SK-N-SH (cell line): ENCODE results near the gene CHST10. TPM values are rescaled to one million over a fixed set of nuclear protein-coding genes. Genes with fewer than 3 reads are reported as not detected.

ENCODE experiments used
- CTCF ChIA-PET: fragments of 300-600, 350-600 bp; formaldehyde crosslinking; extraction: SDS; loops from one replicate; lab custom pipeline; 2021; lab: Yijun Ruan, JAX
- POLR2A ChIA-PET: fragments of 350-600 bp; sonication (Branson Sonifier 250); formaldehyde crosslinking; extraction: SDS; loops from one replicate; lab custom pipeline; 2020; ENCODE audit warnings: antibody characterized with exemption, inconsistent platforms; lab: Yijun Ruan, JAX
- DNase-seq: peaks from one replicate; pipeline ENCODE4 v3.0.0; 2012
- H2AFZ ChIP-seq: fragments of 200-600 bp; sonication (generic); 2 replicates; pipeline ENCODE4 v1.8.1; 2016; ENCODE audit warnings: antibody characterized with exemption, mild to moderate bottlenecking, low read depth
- H3F3A ChIP-seq: fragments of 200-600 bp; sonication (generic); replicated peaks from 2 replicates; pipeline ENCODE3; 2016; ENCODE audit warnings: antibody characterized with exemption, mild to moderate bottlenecking; ENCODE audit not compliant: insufficient read depth
- H3K27ac ChIP-seq, 2 experiments: fragments of 200-500 bp in 1 of 2; fragments of 200-600 bp in 1 of 2; sonication (Bioruptor generic) in 1 of 2; sonication (generic), shearing (Covaris generic) in 1 of 2; 2 replicates each; pipeline versions ENCODE4 v1.5.1 to v1.6.1; 2014 to 2016; ENCODE audit warnings: low read depth in 2 of 2, inconsistent platforms in 1 of 2, low read length in 1 of 2, mild to moderate bottlenecking in 1 of 2, mixed read lengths in 1 of 2
- H3K27me3 ChIP-seq: fragments of 200-600 bp; sonication (generic), shearing (Covaris generic); 2 replicates; pipeline ENCODE4 v1.6.1; 2016; ENCODE audit warnings: mixed run types; ENCODE audit not compliant: insufficient read depth
- H3K36me3 ChIP-seq, 2 experiments: fragments of 200-500 bp in 1 of 2; fragments of 200-600 bp in 1 of 2; sonication (Bioruptor generic) in 1 of 2; sonication (generic) in 1 of 2; replicated peaks in 1 of 2; 2 replicates each; pipeline versions ENCODE3 to v1.5.1; 2014 to 2016; ENCODE audit warnings: low read length in 1 of 2, mild to moderate bottlenecking in 1 of 2; ENCODE audit not compliant: insufficient read depth in 2 of 2, control insufficient read depth in 1 of 2
- H3K4me1 ChIP-seq, 2 experiments: fragments of 200-500 bp in 1 of 2; fragments of 200-600 bp in 1 of 2; sonication (Bioruptor generic) in 1 of 2; sonication (generic), shearing (Covaris generic) in 1 of 2; 2 replicates each; pipeline versions ENCODE4 v1.5.1 to v1.6.1; 2014 to 2016; ENCODE audit warnings: low read depth in 1 of 2, low read length in 1 of 2, mixed run types in 1 of 2; ENCODE audit not compliant: insufficient read depth in 2 of 2, control insufficient read depth in 1 of 2
- H3K4me2 ChIP-seq: fragments of 200-600 bp; sonication (generic), shearing (Covaris generic); 2 replicates; pipeline ENCODE4 v1.6.1; 2017; ENCODE audit warnings: mixed run types
- H3K4me3 ChIP-seq, 2 experiments: fragments of 200-500 bp in 1 of 2; fragments of 200-600 bp in 1 of 2; sonication (Bioruptor generic) in 1 of 2; sonication (generic), shearing (Covaris generic) in 1 of 2; 2 replicates each; pipeline versions ENCODE4 v1.5.1 to v1.8.1; 2014 to 2016; ENCODE audit warnings: low read depth in 2 of 2, inconsistent platforms in 1 of 2, low read length in 1 of 2, mild to moderate bottlenecking in 1 of 2, mixed read lengths in 1 of 2, moderate library complexity in 1 of 2
- H3K79me2 ChIP-seq: fragments of 200-600 bp; sonication (generic); 2 replicates; pipeline ENCODE4 v1.8.1; 2017; ENCODE audit warnings: mild to moderate bottlenecking; ENCODE audit not compliant: insufficient read depth
- H3K9ac ChIP-seq: fragments of 200-600 bp; sonication (generic); 2 replicates; pipeline ENCODE4 v1.6.1; 2017; ENCODE audit warnings: mixed run types
- H3K9me2 ChIP-seq: fragments of 200-600 bp; sonication (generic); 2 replicates; pipeline ENCODE4 v1.6.1; 2017; ENCODE audit warnings: mixed run types
- H3K9me3 ChIP-seq: fragments of 200-600 bp; sonication (generic); 2 replicates; pipeline ENCODE4 v1.6.1; 2017; ENCODE audit warnings: mixed run types, mild to moderate bottlenecking, moderate library complexity
- H4K20me1 ChIP-seq: fragments of 200-600 bp; sonication (generic); 2 replicates; pipeline ENCODE4 v1.6.1; 2017; ENCODE audit warnings: mild to moderate bottlenecking, mixed run types; ENCODE audit not compliant: insufficient read depth
- EZH2phosphoT487 ChIP-seq: fragments of 200-600 bp; sonication (generic); IDR thresholded peaks from 2 replicates; pipeline ENCODE4 v1.6.1; 2017; ENCODE audit warnings: low read depth, mixed run types, mild to moderate bottlenecking, antibody characterized with exemption, moderate library complexity, borderline replicate concordance
- FOXJ3 ChIP-seq: sonication (generic); formaldehyde crosslinking; IDR thresholded peaks from 2 replicates; pipeline ENCODE4 v1.5.1; 2020; ENCODE audit warnings: mild to moderate bottlenecking, missing genetic modification reagents
- FOXM1 ChIP-seq: IDR thresholded peaks from 2 replicates; pipeline ENCODE4 v1.4.0; 2012; ENCODE audit warnings: low read depth, mild to moderate bottlenecking
- GABPA ChIP-seq: IDR thresholded peaks from 2 replicates; pipeline ENCODE4 v1.4.0; 2012; ENCODE audit warnings: low read depth, mild to moderate bottlenecking
- GATA2 ChIP-seq: sonication (generic); formaldehyde crosslinking; IDR thresholded peaks from 2 replicates; pipeline ENCODE4 v1.5.0; 2020; ENCODE audit warnings: mild to moderate bottlenecking, missing genetic modification reagents
- NRF1 ChIP-seq: IDR thresholded peaks from 2 replicates; pipeline ENCODE4 v1.6.1; 2012; ENCODE audit warnings: low read depth, mild to moderate bottlenecking, low read length
- RXRA ChIP-seq: IDR thresholded peaks from 2 replicates; pipeline ENCODE4 v1.4.0; 2012; ENCODE audit warnings: low read depth, mild to moderate bottlenecking, borderline replicate concordance
- SIN3A ChIP-seq: IDR thresholded peaks from 2 replicates; pipeline ENCODE4 v1.6.1; 2012; ENCODE audit warnings: low read depth, mild to moderate bottlenecking, low read length, moderate library complexity, borderline replicate concordance
- ZBTB33 ChIP-seq: IDR thresholded peaks from 2 replicates; pipeline ENCODE4 v1.4.0; 2012; ENCODE audit warnings: low read depth, borderline replicate concordance
- WGBS: methylation state at CpG from one replicate; pipeline ENCODE4 v1.1.6; 2017; ENCODE audit warnings: low lambda C conversion rate; 5-methylcytosine and 5-hydroxymethylcytosine counted together
- polyA plus RNA-seq, 3 experiments: library from polyadenylated mRNA; depleted of rRNA; stranded (reverse); fragments of >200 nt; gene quantifications; 2 replicates each; pipeline ENCODE4 v1.2.3, GENCODE V29; 2012

The CHST10 gene
- polyA plus RNA-seq, 1 of the 3 experiments (the other 2 are of a cell fraction) = 17.6 TPM

- H3K9me3 ChIP-seq = no peaks in the 10 kb centered on the region
- H3K4me1 ChIP-seq = no peaks in the 10 kb centered on the region
- 85% methylated on average over 14 of the region's 15 CpGs for WGBS
- no peaks in the 10 kb centered on the region for H3K79me2 ChIP-seq
- H3K27me3 ChIP-seq = no peaks in the 10 kb centered on the region
- H3K4me3 ChIP-seq = no peak overlapping the region
- CTCF ChIA-PET = interaction anchor here (1.1 to 1.7 kb wide), 2 partner anchors 15 to 134 kb away, joined by 5 to 7 read pairs; no protein-coding TSS in a partner anchor
- no peaks in the 10 kb centered on the region for H3K9me2 ChIP-seq
- H3K36me3 ChIP-seq = peaks cover 0 to 34% of the 10 kb centered on the region in 2 experiments
- no peaks in the 10 kb centered on the region for H3F3A ChIP-seq
- TF ChIP-seq NRF1 = no peak
- no peak for TF ChIP-seq ZBTB33
- TF ChIP-seq GABPA = no peak
- TF ChIP-seq FOXJ3 (CRISPR knock-in tag) = no peak
- no peak for TF ChIP-seq FOXM1
- H3K9ac ChIP-seq = no peak overlapping the region
- DNase-seq = no peak
- H3K4me2 ChIP-seq = no peak overlapping the region
- H3K27ac ChIP-seq = no peak overlapping the region
- POLR2A ChIA-PET = no interaction called here
- no peaks in the 10 kb centered on the region for H4K20me1 ChIP-seq
- no peak overlapping the region for H2AFZ ChIP-seq
Measured at GRCh38 chr2:100395532-100396350, 21.7 kb downstream of the CHST10 start.

- H3K9me2 ChIP-seq = no peaks in the 10 kb centered on the region
- no peaks in the 10 kb centered on the region for H3K27me3 ChIP-seq
- no peak overlapping the region for H3K4me3 ChIP-seq
- CTCF ChIA-PET = interaction anchor here (1.1 kb wide), 1 partner anchor 13 kb away, joined by 5 read pairs; no protein-coding TSS in a partner anchor
- H3K4me1 ChIP-seq = no peaks in the 10 kb centered on the region
- no peaks in the 10 kb centered on the region for H4K20me1 ChIP-seq
- H3F3A ChIP-seq = no peaks in the 10 kb centered on the region
- no peak overlapping the region for H2AFZ ChIP-seq
- no peak overlapping the region for H3K4me2 ChIP-seq
- no peak overlapping the region for H3K9ac ChIP-seq
- no peaks in the 10 kb centered on the region for H3K9me3 ChIP-seq
- TF ChIP-seq FOXM1 (no peak), EZH2phosphoT487 (no peak), GATA2 (CRISPR knock-in tag) (no peak), RXRA (no peak), SIN3A (no peak)
- no peaks in the 10 kb centered on the region for H3K79me2 ChIP-seq
- peak; percentile 5 for DNase-seq
- WGBS = 88% methylated on average over 11 of the region's 12 CpGs
- peaks cover 0 to 34% of the 10 kb centered on the region in 2 experiments for H3K36me3 ChIP-seq
- H3K27ac ChIP-seq = no peak overlapping the region
- POLR2A ChIA-PET = no interaction called here
Measured at GRCh38 chr2:100394111-100394641, 23.3 kb downstream of the CHST10 start.
